Activated naive CD8-positive, alpha-beta T cell treated with anti-CD3 and anti-CD28 coated beads for 36 hours (primary cell): ENCODE data around the gene CHFR. TPM values are rescaled to one million over a fixed set of nuclear protein-coding genes. Genes with fewer than 3 reads are reported as not detected.
"Not testable (repeated sequence)": the region's sequence is repeated elsewhere in the genome, so short reads cannot be mapped to it uniquely, and the experiment has no call there.

Source experiments
- DNase-seq: peaks from one replicate; pipeline ENCODE4 v3.0.0; 2021
- H3K27ac Mint-ChIP-seq: one replicate; pipeline ENCODE4 v1.8.0; 2022; ENCODE audit warnings: mild to moderate bottlenecking, moderate library complexity, mixed read lengths
- H3K27me3 Mint-ChIP-seq: one replicate; pipeline ENCODE4 v1.8.0; 2022; ENCODE audit warnings: mild to moderate bottlenecking, mixed read lengths
- H3K36me3 Mint-ChIP-seq: one replicate; pipeline ENCODE4 v1.8.0; 2021; ENCODE audit warnings: mild to moderate bottlenecking, mixed read lengths
- H3K4me1 Mint-ChIP-seq: one replicate; pipeline ENCODE4 v1.8.0; 2021; ENCODE audit warnings: mixed read lengths
- H3K4me3 Mint-ChIP-seq: one replicate; pipeline ENCODE4 v1.8.0; 2022; ENCODE audit warnings: mild to moderate bottlenecking, moderate library complexity, mixed read lengths
- H3K9me3 Mint-ChIP-seq: one replicate; pipeline ENCODE4 v1.8.0; 2022; ENCODE audit warnings: mixed read lengths
- total RNA-seq, 2 experiments: library from RNA; stranded (reverse); gene quantifications; one replicate each; pipeline ENCODE4 v1.2.3, GENCODE V29; 2021

CHFR gene
- total RNA-seq, 2 experiments from 2014 or later = 47.9 to 48.6 TPM

- H3K27me3 Mint-ChIP-seq = peaks cover 10% of the 10 kb centered on the region
- H3K9me3 Mint-ChIP-seq = peaks cover 16% of the 10 kb centered on the region
- no peak overlapping the region for H3K27ac Mint-ChIP-seq
- peak overlapping the region; percentile 14 for H3K4me3 Mint-ChIP-seq
- H3K4me1 Mint-ChIP-seq = peaks cover 10% of the 10 kb centered on the region
- no peak for DNase-seq
- peaks cover 18% of the 10 kb centered on the region for H3K36me3 Mint-ChIP-seq
These were observed 19.8 kb upstream of the CHFR start for GRCh38 chr12:132907216-132907615.

GRCh38 chr12:132904718-132905328 is 17.4 kb upstream of the CHFR start:
- Mint-ChIP-seq H3K4me1 (peaks cover 10% of the 10 kb centered on the region), H3K27me3 (peaks cover 10% of the 10 kb centered on the region), H3K36me3 (peaks cover 1% of the 10 kb centered on the region), H3K4me3 (peak overlapping the region; percentile 69), H3K27ac (peak overlapping the region; percentile 48), H3K9me3 (no peaks in the 10 kb centered on the region)
- peak; percentile 91 for DNase-seq

- DNase-seq = no peak
- Mint-ChIP-seq H3K9me3 (no peaks in the 10 kb centered on the region), H3K4me1 (no peaks in the 10 kb centered on the region), H3K4me3 (no peak overlapping the region), H3K27me3 (no peaks in the 10 kb centered on the region), H3K36me3 (no peaks in the 10 kb centered on the region), H3K27ac (no peak overlapping the region)
These were observed 11.6 kb upstream of the CHFR start for GRCh38 chr12:132899033-132899432.

- DNase-seq = no peak
- Mint-ChIP-seq H3K27ac (peak overlapping the region; percentile 84), H3K27me3 (no peaks in the 10 kb centered on the region), H3K9me3 (peaks cover 10% of the 10 kb centered on the region), H3K36me3 (peaks cover 32% of the 10 kb centered on the region), H3K4me3 (peak overlapping the region; percentile 98), H3K4me1 (peaks cover 24% of the 10 kb centered on the region)
These were observed 1.4 kb upstream of the CHFR start for GRCh38 chr12:132888852-132889251.

GRCh38 chr12:132886529-132887477 is 602 bp downstream of the CHFR start:
- peak; percentile 30 for DNase-seq
- Mint-ChIP-seq H3K4me1 (peaks cover 31% of the 10 kb centered on the region), H3K9me3 (peaks cover 10% of the 10 kb centered on the region), H3K36me3 (peaks cover 45% of the 10 kb centered on the region), H3K27me3 (no peaks in the 10 kb centered on the region), H3K4me3 (peak overlapping the region; percentile 80), H3K27ac (peak overlapping the region; percentile 80)

- no peak for DNase-seq
- no peak overlapping the region for H3K27ac Mint-ChIP-seq
- peaks cover 26% of the 10 kb centered on the region for H3K4me1 Mint-ChIP-seq
- H3K9me3 Mint-ChIP-seq = peaks cover 8% of the 10 kb centered on the region
- H3K4me3 Mint-ChIP-seq = no peak overlapping the region
- no peaks in the 10 kb centered on the region for H3K27me3 Mint-ChIP-seq
- H3K36me3 Mint-ChIP-seq = peaks cover 51% of the 10 kb centered on the region
These were observed 5.6 kb downstream of the CHFR start for GRCh38 chr12:132881818-132882217.

- not testable (repeated sequence) for H3K9me3 Mint-ChIP-seq, H3K27me3 Mint-ChIP-seq, H3K27ac Mint-ChIP-seq, DNase-seq, H3K4me3 Mint-ChIP-seq
- H3K4me1 Mint-ChIP-seq = peaks cover 27% of the 10 kb centered on the region
- peaks cover 40% of the 10 kb centered on the region for H3K36me3 Mint-ChIP-seq
These were observed 12.8 kb downstream of the CHFR start for GRCh38 chr12:132874620-132875019.

- Mint-ChIP-seq H3K4me1 (peaks cover 30% of the 10 kb centered on the region), H3K27ac (peak overlapping the region; percentile 79), H3K27me3 (no peaks in the 10 kb centered on the region), H3K36me3 (peaks cover 39% of the 10 kb centered on the region), H3K9me3 (no peaks in the 10 kb centered on the region), H3K4me3 (no peak overlapping the region)
- DNase-seq = no peak
These were observed 13.2 kb downstream of the CHFR start for GRCh38 chr12:132874175-132874574.

- H3K27me3 Mint-ChIP-seq = no peaks in the 10 kb centered on the region
- H3K27ac Mint-ChIP-seq = peak overlapping the region; percentile 79
- DNase-seq = peak; percentile 32
- peak overlapping the region; percentile 29 for H3K4me3 Mint-ChIP-seq
- H3K36me3 Mint-ChIP-seq = peaks cover 37% of the 10 kb centered on the region
- H3K4me1 Mint-ChIP-seq = peaks cover 30% of the 10 kb centered on the region
- H3K9me3 Mint-ChIP-seq = no peaks in the 10 kb centered on the region
These were observed 13.7 kb downstream of the CHFR start for GRCh38 chr12:132873724-132874123.

GRCh38 chr12:132872975-132873421 is 14.4 kb downstream of the CHFR start:
- H3K27me3 Mint-ChIP-seq = no peaks in the 10 kb centered on the region
- peaks cover 39% of the 10 kb centered on the region for H3K36me3 Mint-ChIP-seq
- H3K27ac Mint-ChIP-seq = peak overlapping the region; percentile 76
- H3K4me3 Mint-ChIP-seq = peak overlapping the region; percentile 40
- DNase-seq = peak; percentile 48
- no peaks in the 10 kb centered on the region for H3K9me3 Mint-ChIP-seq
- H3K4me1 Mint-ChIP-seq = peaks cover 30% of the 10 kb centered on the region

GRCh38 chr12:132872073-132872855 is 15.1 kb downstream of the CHFR start:
- peak overlapping the region; percentile 76 for H3K27ac Mint-ChIP-seq
- H3K9me3 Mint-ChIP-seq = no peaks in the 10 kb centered on the region
- H3K27me3 Mint-ChIP-seq = no peaks in the 10 kb centered on the region
- H3K36me3 Mint-ChIP-seq = peaks cover 40% of the 10 kb centered on the region
- H3K4me1 Mint-ChIP-seq = peaks cover 34% of the 10 kb centered on the region
- DNase-seq = no peak
- peak overlapping the region; percentile 40 for H3K4me3 Mint-ChIP-seq

GRCh38 chr12:132869551-132869950 is 17.9 kb downstream of the CHFR start:
- Mint-ChIP-seq H3K27me3 (no peaks in the 10 kb centered on the region), H3K36me3 (peaks cover 41% of the 10 kb centered on the region), H3K9me3 (no peaks in the 10 kb centered on the region), H3K4me1 (peaks cover 42% of the 10 kb centered on the region), H3K27ac (no peak overlapping the region), H3K4me3 (no peak overlapping the region)
- no peak for DNase-seq

GRCh38 chr12:132866251-132866828 is 21.1 kb downstream of the CHFR start:
- peak overlapping the region; percentile 32 for H3K27ac Mint-ChIP-seq
- no peak overlapping the region for H3K4me3 Mint-ChIP-seq
- H3K4me1 Mint-ChIP-seq = peaks cover 21% of the 10 kb centered on the region

GRCh38 chr12:132861558-132861957 is 25.8 kb downstream of the CHFR start:
- Mint-ChIP-seq H3K36me3 (peaks cover 16% of the 10 kb centered on the region), H3K4me1 (peaks cover 5% of the 10 kb centered on the region), H3K27me3 (no peaks in the 10 kb centered on the region), H3K4me3 (no peak overlapping the region), H3K27ac (no peak overlapping the region), H3K9me3 (no peaks in the 10 kb centered on the region)
- no peak for DNase-seq

More at GRCh38 chr12:132866251-132866828, 21.1 kb downstream of the CHFR start:
- Mint-ChIP-seq H3K9me3 (no peaks in the 10 kb centered on the region), H3K36me3 (peaks cover 24% of the 10 kb centered on the region), H3K27me3 (no peaks in the 10 kb centered on the region)
- DNase-seq = no peak
